AG08395 (cell line): ENCODE measurements around the gene ZNHIT6.
"Not testable (repeated sequence)": the region's sequence is repeated elsewhere in the genome, so short reads cannot be mapped to it uniquely, and the experiment has no call there.

Experiments
- DNase-seq: peaks from one replicate; pipeline ENCODE4 v3.0.0; 2012; ENCODE audit warnings: mixed read lengths, low spot score

The ZNHIT6 gene

GRCh38 chr1:85707990-85708828 lies at the start of gene ZNHIT6:
TSS of gene ZNHIT6 (minus strand) at chr1:85708433. CDS start at chr1:85708284, 149 bp downstream.
- DNase-seq = peak; percentile 93

- DNase-seq = no peak
These were observed 48.6 kb upstream of the ZNHIT6 start for GRCh38 chr1:85756864-85757263.

GRCh38 chr1:85748120-85748519 lies 39.9 kb upstream of the ZNHIT6 start:
- DNase-seq = no peak

- no peak for DNase-seq
These were observed 38.5 kb upstream of the ZNHIT6 start for GRCh38 chr1:85746777-85747176.

DNA sequence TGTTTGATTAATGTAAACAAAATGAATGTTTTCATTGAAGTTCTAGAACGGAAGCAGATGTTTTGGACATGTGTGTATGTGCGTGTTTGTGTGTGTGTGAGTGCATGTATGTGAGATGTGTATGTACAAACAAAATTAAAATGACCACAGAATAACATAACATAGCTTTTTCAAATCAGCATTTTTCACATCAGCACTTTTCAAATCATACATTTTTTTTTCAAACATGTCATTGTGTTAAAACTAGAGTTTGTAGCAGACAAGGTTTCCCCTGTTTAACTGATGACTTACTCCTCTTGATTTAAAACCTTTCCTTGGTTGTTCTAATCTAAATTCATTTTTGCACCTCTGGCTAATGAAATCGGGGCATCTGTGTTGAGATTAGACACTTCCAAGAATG lies 35.6 kb upstream of the ZNHIT6 start:
- DNase-seq = no peak

DNA sequence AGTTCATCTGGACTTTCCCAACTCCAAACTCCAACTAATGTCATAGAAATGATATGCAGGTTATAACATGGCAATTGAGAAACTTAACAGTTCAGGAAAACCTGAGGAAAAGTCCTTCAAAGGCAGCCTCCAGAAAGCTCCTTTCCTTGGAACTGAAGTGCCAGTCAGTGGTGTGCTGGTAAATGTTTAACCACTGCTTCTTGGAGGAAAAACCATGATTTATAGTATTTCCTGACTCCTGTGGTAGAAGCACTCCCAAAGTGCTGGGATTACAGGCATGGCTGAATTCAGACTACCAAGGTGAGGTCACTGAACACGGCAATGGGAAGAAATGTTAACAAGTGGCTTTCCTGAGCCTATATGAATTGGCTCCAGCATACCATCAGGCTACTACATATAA lies 26.7 kb upstream of the ZNHIT6 start:
- no peak for DNase-seq

GRCh38 chr1:85718678-85719340 lies 10.6 kb upstream of the ZNHIT6 start:
- no peak for DNase-seq

DNA sequence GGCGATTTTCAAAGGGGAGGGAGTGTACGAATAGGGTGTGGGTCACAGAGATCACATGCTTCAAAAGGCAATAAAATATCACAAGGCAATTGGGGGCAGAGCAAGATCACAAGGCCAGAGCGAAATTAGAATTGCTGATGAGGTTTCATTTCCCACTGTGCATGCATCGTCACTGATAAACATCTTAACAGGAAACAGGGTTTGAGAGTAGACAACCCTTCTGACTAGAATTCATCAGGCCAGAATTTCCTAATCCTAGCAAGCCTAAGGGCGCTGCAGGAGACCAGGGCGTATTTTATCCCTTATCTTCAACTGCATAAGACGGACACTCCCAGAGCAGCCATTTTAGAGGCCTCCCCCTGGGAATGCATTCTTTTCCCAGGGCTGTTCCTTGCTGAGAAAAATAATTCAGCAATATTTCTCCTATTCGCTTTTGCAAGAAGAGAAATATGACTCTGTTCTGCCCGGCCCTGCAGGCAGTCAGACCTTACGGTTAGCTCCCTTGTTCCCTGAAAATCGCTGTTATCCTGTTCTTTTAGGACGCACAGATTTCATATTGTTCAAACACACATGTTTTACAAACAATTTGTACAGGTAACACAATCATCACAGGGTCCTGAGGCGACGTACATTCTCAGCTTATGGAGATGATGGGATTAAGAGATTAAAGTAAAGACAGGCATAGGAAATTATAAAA lies 6.3 kb upstream of the ZNHIT6 start:
- not testable (repeated sequence) for DNase-seq

GRCh38 chr1:85708829-85709227 lies 595 bp upstream of the ZNHIT6 start:
- no peak for DNase-seq

- DNase-seq = no peak
These were observed 805 bp downstream of the ZNHIT6 start for GRCh38 chr1:85707267-85707989.

DNA sequence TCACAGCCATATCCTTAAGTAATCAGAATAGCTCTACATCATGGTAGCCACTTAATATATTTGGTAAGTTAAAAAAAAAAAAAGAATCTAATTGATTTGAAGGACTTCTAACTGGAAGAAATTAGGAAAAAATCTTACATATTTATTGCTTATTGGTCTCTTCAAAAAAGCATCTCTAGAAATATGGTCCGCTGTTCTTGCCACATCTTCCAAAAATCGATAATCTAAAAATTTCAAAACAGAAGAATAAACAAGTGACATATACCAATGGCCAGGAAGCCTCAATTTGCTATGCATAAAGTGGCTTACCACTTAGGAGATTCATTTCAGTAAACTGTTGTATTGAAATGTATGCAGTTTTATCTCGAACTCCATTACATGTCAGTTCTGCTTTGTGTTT lies 2.3 kb downstream of the ZNHIT6 start:
- DNase-seq = no peak

- DNase-seq = no peak
These were observed 7.8 kb downstream of the ZNHIT6 start for GRCh38 chr1:85700422-85700821.

- no peak for DNase-seq
These were observed 10.3 kb downstream of the ZNHIT6 start for GRCh38 chr1:85697895-85698294.

- DNase-seq = peak; percentile 41
These were observed 15.4 kb downstream of the ZNHIT6 start for GRCh38 chr1:85692730-85693314.

DNA sequence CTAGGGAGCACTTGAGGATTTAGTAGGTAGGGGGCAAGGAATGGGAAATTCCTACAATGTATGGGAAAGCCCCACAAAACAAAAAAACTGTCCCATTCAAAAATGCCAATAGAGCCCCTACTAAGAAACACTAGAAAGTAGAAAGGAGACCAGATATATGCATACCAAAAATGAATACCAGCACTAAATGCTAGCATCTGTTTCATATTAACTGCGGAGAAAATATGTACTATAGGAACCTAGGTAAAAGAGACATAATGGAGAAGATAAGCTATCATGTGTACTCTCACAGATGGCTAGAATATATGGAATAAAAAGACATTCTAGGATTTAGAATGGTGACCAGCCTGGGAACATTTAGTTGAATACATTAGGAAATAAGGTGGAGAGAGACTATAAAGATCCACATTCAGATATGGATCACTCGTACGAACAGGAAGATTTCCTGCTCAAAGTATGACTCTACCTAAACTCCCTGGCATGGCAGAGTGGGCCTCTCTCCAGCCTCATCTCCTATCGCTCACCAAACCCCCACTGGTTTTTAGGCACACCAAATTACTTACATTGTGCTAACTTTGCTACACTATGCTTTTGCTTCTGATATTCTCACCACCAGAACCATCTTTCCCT lies 18.3 kb downstream of the ZNHIT6 start:
- DNase-seq = no peak

GRCh38 chr1:85683292-85684025 lies 24.8 kb downstream of the ZNHIT6 start:
- DNase-seq = peak; percentile 27

DNA sequence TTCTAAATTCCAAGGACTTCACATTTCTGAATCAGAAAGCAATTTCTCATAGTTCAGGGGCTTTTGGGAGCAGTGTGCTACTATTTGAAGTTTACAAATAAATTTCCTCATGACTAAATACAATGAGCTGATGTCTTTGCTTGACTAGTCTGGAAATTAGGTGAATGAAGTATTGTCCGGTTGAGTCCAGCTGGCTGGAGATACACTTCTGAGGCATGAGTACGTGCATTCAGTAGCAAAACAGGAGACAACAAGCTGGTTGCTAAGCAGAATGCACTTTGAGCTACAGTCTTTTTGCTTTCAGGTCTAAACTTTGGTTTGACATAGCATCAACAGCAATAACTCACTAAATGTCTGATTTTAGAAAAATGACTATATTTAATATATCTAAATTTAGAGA lies 27.1 kb downstream of the ZNHIT6 start:
- peak; percentile 42 for DNase-seq

GRCh38 chr1:85678193-85678592 lies 30.0 kb downstream of the ZNHIT6 start:
- DNase-seq = no peak

DNA sequence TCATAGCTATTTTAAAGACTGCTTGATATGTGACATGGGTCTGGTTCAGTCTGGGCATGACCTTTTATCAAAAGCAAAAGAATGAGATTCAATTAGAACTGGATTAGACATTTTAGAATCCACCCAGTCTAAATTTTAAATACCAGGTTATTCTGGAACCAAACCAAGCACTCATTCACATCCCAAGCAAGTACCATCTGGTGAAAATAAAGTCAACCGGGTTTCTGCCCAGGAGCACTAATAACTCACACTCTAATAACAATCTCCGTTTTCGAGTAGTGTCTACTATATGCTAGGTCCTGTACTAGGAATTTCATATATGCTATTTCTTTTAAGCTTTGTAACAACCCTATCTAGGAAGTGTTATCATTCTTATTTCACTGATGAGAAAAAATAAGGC lies 30.6 kb downstream of the ZNHIT6 start:
- no peak for DNase-seq

GRCh38 chr1:85672031-85672660 lies 36.1 kb downstream of the ZNHIT6 start:
- DNase-seq = no peak
